GM06990 (cell line): ENCODE results near the gene BRD4.

Experiments
- DNase-seq: peaks from one replicate; pipeline ENCODE4 v3.0.0-alpha.2; 2011; ENCODE audit not compliant: insufficient read length; ENCODE audit errors: extremely low read depth
- H3K27me3 ChIP-seq: replicated peaks from 2 replicates; pipeline ENCODE4 v1.6.0; 2011; ENCODE audit warnings: low read length; ENCODE audit not compliant: control insufficient read depth, insufficient read depth
- H3K36me3 ChIP-seq: 2 replicates; pipeline ENCODE4 v1.5.1; 2011; ENCODE audit warnings: low read length; ENCODE audit not compliant: control insufficient read depth, insufficient read depth
- H3K4me3 ChIP-seq: replicated peaks from 2 replicates; pipeline ENCODE4 v1.5.1; 2011; ENCODE audit warnings: low read depth, mild to moderate bottlenecking, control low read depth, low read length
- TF ChIP-seq, protein P1 (sequence below): IDR thresholded peaks from 2 replicates; pipeline ENCODE4 v1.5.1; 2011; ENCODE audit warnings: low read length, control low read depth, mild to moderate bottlenecking, inconsistent platforms; ENCODE audit not compliant: insufficient read depth, poor library complexity, severe bottlenecking

Gene BRD4

DNA sequence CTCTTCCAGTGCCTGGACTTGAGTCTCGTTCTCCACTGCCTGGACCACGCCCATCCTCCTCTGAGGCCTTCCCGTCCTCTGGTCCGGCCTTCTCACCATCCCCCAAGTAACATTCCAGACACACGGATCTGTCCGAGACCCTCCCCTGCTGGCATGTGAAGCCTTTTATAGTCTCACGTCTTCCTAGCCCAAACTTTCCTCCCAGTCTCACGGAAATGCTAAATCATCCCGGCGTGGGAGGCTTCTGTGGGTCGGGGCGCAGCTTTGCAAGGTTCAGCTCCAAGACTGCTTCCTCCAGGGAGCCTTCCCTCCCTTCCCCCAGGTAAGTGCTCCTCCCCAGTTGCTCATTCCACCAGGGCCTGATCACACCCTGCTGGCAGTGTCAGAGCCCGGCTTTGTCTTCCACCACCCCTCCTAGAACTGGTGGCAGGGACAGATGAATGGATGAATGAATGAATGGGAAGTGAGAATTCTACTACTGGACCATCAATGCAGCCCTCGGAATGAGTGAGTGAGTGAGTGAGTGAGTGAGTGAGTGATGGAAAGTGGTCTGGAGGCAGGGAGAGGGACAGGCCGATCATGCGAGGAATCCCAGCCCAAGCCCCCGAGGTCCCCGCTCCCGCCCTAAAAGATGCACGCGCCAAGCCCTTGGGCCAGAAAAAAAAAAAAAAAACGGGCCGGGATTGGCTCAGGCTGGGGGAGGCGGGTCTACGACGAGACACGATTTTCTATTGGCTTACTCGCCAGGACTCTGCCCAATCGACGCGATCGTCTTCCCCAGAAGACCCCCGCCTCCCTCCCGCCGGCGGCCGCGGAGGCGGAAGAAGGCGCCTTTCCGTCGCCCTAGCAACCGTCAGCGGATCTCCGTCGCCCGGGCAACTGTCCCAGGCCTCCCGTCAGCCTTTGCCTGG, 109.3 kb downstream of the BRD4 start:
- peak overlapping the region; percentile 63 for H3K4me3 ChIP-seq
- DNase-seq, result peak; percentile 88
- TF ChIP-seq, protein P1, sequence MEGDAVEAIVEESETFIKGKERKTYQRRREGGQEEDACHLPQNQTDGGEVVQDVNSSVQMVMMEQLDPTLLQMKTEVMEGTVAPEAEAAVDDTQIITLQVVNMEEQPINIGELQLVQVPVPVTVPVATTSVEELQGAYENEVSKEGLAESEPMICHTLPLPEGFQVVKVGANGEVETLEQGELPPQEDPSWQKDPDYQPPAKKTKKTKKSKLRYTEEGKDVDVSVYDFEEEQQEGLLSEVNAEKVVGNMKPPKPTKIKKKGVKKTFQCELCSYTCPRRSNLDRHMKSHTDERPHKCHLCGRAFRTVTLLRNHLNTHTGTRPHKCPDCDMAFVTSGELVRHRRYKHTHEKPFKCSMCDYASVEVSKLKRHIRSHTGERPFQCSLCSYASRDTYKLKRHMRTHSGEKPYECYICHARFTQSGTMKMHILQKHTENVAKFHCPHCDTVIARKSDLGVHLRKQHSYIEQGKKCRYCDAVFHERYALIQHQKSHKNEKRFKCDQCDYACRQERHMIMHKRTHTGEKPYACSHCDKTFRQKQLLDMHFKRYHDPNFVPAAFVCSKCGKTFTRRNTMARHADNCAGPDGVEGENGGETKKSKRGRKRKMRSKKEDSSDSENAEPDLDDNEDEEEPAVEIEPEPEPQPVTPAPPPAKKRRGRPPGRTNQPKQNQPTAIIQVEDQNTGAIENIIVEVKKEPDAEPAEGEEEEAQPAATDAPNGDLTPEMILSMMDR, result no peak
- H3K27me3 ChIP-seq, result no peaks in the 10 kb centered on the region
- no peaks in the 10 kb centered on the region for H3K36me3 ChIP-seq

DNA sequence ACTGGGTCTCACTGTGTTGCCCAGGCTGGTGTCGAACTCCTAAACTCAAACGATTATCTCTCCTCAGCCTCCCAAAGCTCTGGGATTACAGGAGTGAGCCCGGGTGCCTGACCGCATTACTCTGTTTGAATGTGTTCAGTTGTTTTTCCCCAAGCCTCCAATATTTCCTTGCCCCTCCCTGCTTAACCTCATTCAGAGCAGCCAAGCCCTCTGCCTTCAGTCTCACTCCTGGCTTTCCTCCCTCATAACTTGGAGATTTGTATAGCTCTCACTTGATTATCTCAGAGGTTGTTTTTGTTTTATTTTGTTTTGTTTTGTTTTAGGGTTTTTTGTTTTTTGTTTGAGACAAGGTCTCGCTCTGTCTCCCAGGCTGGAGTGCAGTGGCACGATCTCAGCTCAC, 111.5 kb downstream of the BRD4 start:
- Histone ChIP-seq H3K4me3 (no peak overlapping the region), H3K27me3 (no peaks in the 10 kb centered on the region), H3K36me3 (no peaks in the 10 kb centered on the region)
- DNase-seq, result no peak
- TF ChIP-seq, protein P1, result no peak

DNA sequence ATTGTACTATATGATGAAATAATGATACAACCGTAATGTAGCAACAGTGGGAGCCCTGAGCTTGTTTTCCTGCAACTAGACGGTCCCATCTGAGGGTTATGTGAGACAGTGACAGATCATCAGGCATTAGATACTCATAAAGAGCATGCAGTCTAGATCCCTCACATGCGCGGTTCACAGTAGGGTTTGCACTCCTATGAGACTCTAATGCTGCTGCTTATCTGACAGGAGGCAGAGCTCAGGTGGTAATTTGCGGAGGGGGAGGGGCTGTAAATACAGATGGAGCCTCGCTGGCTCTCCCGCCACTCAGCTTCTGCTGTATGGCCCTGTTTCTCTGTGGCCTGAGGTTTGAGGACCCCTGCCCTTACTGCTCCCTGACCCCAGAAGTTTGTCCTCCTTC, 113.8 kb downstream of the BRD4 start:
- TF ChIP-seq, protein P1, result no peak
- Histone ChIP-seq H3K36me3 (no peaks in the 10 kb centered on the region), H3K4me3 (no peak overlapping the region), H3K27me3 (no peaks in the 10 kb centered on the region)
- DNase-seq, result no peak

DNA sequence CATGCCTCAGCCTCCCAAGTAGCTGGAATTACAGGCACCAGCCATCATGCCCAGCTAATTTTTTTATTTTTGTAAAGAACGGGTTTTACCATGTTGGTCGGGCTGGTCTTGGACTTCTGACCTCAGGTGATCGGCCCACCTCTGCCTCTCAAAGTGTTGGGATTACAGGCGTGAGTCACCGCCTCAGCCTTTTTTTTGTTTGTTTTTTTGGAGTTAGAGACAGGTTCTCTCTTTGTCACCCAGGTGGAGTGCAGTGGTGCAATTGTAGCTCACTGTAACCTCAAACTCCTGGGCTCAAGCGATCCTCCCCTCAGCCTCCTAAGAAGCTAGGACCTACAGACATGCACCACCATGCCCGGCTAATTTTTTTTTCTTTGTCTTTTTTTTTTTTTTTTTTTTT, 116.0 kb downstream of the BRD4 start:
- TF ChIP-seq, protein P1, result no peak
- DNase-seq, result no peak

DNA sequence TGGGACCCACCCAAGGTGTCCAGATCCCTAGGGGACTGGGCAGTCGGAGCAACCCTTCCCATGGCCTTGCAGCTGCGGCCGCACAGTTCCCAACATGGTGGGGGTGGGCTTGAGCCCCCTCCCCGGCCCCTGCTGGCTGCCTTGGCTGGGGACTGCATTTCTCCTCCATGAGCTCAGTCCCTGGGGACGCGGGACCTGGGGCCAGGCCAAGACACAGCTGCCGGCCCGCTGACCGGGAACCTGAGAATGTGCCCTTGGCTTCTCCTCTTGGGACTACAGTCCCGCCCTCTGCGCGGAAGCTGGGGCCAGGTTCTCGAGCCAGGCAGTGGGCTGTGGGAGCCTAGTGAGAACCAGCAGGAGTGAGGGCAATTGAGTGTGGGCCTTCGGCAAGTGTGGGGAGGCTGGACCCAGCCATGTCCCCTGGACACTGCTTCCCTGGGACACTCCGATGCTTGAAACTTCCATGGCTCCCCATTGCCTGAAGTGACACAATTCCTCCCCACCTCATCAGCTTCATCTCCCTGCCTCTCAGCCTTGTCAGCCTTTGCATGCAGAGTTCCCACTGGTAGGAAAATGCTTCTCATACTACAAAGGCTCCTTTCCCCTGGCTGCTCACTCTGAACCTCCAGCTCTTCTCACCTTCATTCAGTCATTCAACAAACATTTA, 118.5 kb downstream of the BRD4 start:
- Histone ChIP-seq H3K27me3 (no peaks in the 10 kb centered on the region), H3K36me3 (no peaks in the 10 kb centered on the region), H3K4me3 (no peak overlapping the region)
- no peak for DNase-seq
- TF ChIP-seq, protein P1, result no peak

More for the DNA sequence above, 116.0 kb downstream of the BRD4 start:
- Histone ChIP-seq H3K4me3 (no peak overlapping the region), H3K36me3 (no peaks in the 10 kb centered on the region), H3K27me3 (no peaks in the 10 kb centered on the region)
